ENCODE results near the gene TMEM30A.

The TMEM30A gene

DNA sequence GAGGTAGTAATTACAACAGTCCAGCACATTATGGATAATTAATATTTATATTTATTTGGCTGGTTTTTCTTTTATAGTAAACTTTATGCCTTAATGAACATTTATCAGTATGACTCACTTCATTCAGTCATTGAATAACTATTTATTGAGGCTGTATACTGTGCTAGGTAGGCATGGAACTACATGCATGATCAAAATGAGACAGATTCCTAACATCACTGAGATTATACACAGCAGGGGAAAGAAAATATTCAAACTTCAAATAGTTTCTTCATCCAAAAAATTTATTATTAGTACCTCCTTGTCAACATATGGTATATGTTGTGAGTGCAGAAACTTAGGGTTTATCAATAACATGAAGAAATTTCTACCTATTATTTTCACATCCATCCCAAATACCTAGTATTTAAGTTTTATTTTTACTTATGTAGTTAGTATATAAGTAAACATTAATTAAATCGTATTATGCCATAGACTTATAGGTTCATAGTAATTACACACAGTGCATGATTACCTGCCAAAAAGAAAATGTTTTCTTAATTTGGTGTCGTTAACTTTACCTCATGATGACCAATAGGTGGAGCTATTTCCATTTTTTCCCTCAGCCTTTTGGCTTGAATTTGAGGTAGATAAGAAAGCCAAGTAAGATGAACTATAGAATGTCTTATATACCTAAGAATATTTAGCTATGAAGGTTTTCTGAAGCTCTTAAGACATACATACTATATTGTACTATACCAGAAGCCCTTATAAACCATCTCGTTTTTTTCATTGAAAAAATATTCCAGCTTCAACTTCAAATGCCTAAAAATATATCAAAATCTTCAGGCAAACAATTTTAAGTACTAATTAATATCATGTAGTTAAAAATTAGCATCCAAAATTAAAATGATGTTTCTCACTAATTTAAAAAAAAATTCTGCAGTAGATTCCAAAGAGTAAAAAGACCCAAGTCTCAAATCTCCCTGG is 12.5 kb upstream of the TMEM30A start:
- H3K4me3 ChIP-seq (replicated peaks; ENCODE audit: low read depth, low read length), result no peak overlapping the region
- TF ChIP-seq, protein P1, sequence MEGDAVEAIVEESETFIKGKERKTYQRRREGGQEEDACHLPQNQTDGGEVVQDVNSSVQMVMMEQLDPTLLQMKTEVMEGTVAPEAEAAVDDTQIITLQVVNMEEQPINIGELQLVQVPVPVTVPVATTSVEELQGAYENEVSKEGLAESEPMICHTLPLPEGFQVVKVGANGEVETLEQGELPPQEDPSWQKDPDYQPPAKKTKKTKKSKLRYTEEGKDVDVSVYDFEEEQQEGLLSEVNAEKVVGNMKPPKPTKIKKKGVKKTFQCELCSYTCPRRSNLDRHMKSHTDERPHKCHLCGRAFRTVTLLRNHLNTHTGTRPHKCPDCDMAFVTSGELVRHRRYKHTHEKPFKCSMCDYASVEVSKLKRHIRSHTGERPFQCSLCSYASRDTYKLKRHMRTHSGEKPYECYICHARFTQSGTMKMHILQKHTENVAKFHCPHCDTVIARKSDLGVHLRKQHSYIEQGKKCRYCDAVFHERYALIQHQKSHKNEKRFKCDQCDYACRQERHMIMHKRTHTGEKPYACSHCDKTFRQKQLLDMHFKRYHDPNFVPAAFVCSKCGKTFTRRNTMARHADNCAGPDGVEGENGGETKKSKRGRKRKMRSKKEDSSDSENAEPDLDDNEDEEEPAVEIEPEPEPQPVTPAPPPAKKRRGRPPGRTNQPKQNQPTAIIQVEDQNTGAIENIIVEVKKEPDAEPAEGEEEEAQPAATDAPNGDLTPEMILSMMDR (IDR thresholded peaks at IDR 0.05; ENCODE audit: low read depth, low read length, missing control alignments), result peak; percentile 37
- peak; percentile 61 for DNase-seq (ENCODE audit: extremely low read depth, low read depth)

DNA sequence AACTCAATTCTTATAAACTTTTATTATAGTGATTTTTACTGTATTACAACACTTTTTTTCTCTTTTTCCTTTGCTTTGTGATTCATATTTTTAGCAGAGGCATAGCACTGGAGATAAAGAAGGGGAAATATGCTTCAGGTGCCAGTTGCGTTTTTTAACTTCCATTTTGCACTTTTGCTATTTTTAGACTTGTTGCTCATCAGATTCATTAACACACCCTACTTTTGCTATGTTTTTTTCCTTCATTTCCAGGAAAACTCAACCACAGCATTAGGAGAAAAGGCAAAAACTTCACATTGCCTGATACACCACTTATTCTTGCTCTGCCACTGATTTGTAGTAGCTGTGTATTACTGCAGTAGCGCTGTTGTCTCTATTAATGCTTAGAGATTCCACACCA is 8.0 kb upstream of the TMEM30A start:
- DNase-seq (ENCODE audit: extremely low read depth, low read depth), result no peak
- H3K4me3 ChIP-seq (replicated peaks; ENCODE audit: low read depth, low read length), result no peak overlapping the region
- TF ChIP-seq, protein P1 (IDR thresholded peaks at IDR 0.05; ENCODE audit: low read depth, low read length, missing control alignments), result no peak

DNA sequence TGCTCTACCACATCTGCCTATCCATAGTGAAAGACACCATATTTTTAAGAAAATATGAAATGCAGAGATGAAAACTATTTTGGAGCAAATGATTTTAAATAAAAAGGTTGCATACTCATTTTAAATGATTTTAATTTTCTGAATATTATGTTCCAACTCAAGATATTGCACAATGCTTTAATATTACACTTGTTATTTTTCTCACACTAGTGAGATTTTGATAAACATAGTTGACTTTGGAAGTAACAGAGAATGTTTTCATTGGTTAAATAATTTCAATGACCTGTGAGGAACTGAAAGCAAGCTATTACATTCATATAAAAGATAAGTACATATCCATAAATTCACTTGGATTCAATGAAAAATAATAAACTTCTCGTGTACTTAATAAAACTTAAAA is 7.2 kb upstream of the TMEM30A start:
- TF ChIP-seq, protein P1 (IDR thresholded peaks at IDR 0.05; ENCODE audit: low read depth, low read length, missing control alignments), result no peak
- DNase-seq (ENCODE audit: extremely low read depth, low read depth), result no peak
- H3K4me3 ChIP-seq (replicated peaks; ENCODE audit: low read depth, low read length), result no peak overlapping the region

DNA sequence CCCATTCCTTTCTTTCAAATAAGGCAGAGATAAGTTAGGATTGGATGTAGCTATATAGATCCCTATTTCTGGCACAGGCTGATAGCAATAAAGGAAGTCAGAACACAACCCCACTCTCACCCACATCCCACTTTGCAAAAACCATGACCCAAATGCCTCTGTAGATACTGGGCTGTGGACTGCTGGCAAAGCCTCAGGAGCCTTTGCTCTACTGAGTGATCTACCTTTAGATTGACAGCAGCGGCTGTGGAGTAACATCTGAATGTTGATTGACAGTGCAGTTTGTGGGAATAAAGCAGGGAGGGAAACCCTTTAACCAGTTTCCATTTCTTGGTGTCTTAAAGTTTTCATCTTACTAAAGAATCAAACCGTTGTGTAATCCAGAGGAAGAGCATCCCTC is 6.7 kb upstream of the TMEM30A start:
- TF ChIP-seq, protein P1 (IDR thresholded peaks at IDR 0.05; ENCODE audit: low read depth, low read length, missing control alignments), result no peak
- no peak for DNase-seq (ENCODE audit: extremely low read depth, low read depth)

DNA sequence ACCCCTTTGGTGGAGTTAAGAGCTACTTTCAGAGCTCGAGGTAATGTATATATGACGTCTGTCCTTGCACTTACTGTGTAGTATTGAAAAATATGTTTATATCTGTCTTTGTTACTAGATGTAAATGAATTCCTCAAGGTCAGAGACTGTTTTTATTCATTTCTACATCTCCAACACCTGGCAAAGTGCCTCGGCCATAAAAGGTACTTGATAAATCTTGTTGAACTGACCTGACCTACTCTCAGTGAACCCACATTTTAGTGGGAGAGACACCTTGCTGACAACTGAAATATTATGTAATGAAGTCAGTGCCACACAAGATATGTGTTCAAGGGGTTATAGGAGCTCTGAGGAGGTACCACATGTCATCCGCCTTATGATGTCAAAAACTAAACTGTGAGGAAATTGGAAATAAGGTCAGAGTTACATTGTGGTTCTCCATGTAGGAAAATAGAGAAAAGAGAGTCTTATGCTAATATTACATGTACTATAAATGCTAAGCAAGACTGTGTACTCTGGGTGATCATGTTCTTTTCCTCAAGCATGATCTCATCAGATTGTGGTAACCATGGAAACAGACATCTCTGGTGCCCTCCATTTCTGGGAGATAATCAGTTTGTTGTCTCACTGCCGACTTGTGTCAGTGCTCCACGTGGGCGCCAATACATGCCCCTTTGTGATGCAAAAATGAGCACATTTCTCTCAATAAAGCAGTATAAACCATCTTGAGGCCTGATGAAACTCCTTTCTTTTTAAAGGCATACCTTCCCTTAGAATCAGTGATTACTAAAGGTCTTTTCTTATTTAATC is 5.7 kb upstream of the TMEM30A start:
- no peak overlapping the region for H3K4me3 ChIP-seq (replicated peaks; ENCODE audit: low read depth, low read length)
- TF ChIP-seq, protein P1 (IDR thresholded peaks at IDR 0.05; ENCODE audit: low read depth, low read length, missing control alignments), result no peak
- no peak for DNase-seq (ENCODE audit: extremely low read depth, low read depth)

More for the DNA sequence above, 6.7 kb upstream of the TMEM30A start:
- H3K4me3 ChIP-seq (replicated peaks; ENCODE audit: low read depth, low read length), result no peak overlapping the region

DNA sequence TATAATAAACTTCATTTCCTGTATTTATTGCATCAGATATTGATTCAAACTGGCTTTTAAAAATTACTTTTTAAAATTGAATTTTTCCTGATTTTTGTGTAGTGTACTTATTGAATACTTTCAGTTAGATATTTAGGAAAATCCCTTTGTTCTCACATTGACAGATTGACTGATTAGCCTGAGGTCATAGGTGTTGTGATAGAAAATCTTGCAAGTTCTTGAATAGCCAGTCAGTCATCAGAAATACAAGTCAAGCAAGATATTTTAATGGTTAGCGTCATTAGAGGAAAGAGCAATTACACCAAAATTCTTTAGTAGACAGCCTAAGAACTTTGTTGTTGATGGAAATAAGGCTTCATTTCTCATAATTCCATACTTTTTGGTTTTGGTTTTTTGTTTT is 3.4 kb upstream of the TMEM30A start:
- TF ChIP-seq, protein P1 (IDR thresholded peaks at IDR 0.05; ENCODE audit: low read depth, low read length, missing control alignments), result no peak
- no peak for DNase-seq (ENCODE audit: extremely low read depth, low read depth)
- no peak overlapping the region for H3K4me3 ChIP-seq (replicated peaks; ENCODE audit: low read depth, low read length)
